AG08395 (cell line): ENCODE results near the gene NIPSNAP2.
"Not testable (repeated sequence)": the region's sequence is repeated elsewhere in the genome, so short reads cannot be mapped to it uniquely, and the experiment has no call there.

Source experiments
- DNase-seq: peaks from one replicate; pipeline ENCODE4 v3.0.0; 2012; ENCODE audit warnings: mixed read lengths, low spot score

Gene NIPSNAP2

DNA sequence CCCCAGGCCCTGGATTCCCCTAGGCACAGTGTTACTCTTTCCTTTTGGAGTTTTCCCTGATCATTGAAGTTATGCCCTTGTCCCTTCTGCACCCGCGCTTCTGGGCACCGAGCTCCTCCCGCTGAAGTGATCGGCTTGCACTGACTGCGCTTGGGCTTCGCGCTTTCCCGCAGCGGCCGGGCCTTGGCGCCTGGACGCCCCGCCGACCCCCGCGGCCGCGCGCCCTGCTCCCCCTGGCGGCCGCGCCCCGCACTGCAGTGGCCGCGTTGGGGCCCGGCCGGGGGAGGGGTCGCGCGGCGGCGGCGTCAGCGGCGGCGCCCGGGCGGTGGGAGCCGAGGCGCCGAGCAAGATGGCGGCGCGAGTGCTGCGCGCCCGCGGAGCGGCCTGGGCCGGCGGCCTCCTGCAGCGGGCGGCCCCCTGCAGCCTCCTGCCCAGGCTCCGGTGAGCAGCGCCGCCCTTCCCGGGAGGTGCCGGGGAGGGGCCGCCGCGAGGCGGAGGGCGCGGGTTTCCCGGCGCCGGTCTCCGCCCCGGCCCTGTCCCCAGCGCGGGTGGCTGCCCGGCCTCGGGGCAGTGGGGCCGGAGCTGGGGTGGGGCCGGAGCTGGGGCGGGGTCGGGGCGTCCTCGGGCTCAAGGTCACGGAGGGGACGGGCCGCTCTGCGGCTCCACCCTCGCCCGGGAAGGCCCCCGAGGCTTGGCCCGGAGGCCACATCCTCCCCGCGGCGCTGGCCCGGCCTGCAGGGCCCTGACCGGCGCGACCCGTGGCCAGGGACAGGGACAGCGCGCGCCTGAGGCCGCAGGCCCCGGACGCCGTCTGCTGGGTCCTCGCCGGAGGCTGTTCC lies at the start of gene NIPSNAP2:
Gene NIPSNAP2, plus strand, starts transcription at position 325 of the 839 bp plus-strand sequence. Its CDS starts 25 bp downstream, at position 350.
- DNase-seq: peak; percentile 82

DNA sequence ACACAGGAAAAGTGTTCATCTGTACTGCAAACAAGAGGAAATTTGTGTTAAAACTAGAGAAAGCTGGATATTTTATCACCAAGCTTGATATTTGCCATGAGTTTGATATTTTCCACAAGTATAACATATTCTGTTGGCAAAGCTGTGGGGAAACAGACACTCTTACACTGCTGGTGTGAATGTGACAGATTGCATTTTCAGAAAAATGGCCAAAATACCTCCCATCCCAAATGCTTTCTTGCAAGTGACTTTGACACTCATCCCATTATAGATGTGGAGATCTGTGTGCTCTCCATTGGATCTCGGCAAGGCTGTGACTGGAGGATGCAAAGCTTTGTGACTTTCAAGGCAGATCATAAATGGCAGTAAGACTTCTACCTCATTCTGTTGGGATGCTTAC lies 46.6 kb upstream of the NIPSNAP2 start:
- no peak for DNase-seq

DNA sequence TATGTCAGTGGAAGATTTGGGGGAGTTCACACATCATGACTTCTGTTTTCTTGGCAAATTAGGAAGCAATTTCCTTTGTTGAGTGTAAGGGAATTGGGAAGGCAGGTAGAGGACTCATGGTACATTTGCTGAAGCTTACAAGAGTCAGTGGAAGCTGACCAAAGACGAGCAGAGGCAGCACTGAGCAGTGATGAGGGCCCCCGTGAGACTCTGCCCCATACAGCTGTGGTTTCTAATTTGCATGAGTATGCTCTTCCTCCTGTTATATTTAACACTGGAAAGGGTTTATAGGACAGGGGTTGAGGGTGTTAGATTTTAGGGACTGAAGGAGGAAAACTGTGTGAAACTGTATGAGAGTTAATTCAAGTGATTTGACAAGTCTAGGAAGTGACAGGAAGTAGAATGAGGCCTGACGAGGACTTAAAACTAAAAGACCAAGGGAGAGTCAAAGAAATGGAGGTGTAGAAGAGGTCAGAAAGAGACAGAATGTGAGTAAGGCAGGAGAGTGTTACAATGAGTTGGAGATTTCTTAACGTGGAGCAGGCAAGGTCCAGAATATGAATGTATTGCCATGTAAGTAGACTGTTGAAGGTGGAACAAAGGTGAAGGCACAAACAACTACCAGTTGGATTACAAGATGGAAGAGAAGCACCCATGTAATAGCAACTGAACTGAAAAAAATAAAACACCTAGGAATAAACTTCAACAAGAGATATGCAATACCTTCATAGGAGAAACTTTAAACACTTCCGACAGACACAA lies 36.2 kb upstream of the NIPSNAP2 start:
- DNase-seq: no peak

DNA sequence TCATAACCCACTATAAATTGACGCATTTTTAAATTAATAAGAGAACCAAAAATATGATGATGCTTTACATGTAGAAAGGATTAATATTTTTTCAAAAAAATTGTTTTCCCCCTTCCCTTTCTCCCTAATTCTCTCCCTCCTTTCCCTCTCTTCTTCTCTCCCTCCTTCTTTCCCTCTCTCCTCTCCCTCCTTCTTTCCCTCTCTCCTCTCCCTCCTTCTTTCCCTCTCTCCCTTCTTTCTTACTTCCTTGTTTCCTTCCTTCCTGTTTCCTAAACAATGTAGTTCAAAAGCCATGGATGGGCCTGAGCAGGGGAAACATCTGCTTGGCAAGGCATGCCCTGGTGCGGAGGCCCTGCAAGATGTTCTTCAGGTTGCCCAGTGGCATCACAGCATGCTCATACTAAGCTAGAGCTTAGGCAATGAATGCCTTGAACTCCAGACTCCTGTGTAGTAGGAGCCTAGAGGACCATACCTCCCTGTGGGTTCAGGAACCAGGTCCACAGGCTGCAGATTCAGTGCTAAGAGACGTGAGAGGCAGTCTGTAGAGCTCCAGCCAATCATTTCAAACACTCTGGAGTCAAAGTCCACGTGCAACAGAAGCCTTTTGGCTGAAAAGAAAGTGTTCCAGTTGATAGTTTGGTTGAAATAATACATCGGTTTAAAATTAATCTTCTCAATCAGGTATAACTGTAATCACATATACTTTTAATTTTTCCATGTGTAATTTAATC lies 32.8 kb upstream of the NIPSNAP2 start:
- DNase-seq: no peak

DNA sequence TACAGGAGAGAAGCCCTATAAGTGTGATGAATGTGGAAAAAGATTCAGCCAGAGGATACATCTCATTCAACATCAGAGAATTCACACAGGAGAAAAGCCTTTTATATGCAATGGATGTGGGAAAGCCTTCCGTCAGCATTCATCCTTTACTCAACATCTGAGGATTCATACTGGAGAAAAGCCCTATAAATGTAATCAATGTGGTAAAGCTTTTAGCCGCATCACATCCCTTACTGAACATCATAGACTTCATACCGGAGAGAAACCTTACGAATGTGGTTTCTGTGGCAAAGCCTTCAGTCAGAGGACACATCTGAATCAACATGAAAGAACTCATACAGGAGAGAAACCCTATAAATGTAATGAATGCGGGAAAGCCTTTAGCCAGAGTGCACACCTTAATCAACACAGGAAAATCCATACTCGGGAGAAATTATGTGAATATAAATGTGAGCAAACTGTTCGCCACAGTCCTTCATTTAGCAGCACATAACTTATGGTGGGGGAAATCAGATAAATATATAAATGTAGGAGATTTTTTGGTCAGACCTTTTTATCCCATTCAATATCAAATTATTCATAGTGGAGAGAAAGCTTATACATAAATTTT lies 24.8 kb upstream of the NIPSNAP2 start:
- DNase-seq: no peak

DNA sequence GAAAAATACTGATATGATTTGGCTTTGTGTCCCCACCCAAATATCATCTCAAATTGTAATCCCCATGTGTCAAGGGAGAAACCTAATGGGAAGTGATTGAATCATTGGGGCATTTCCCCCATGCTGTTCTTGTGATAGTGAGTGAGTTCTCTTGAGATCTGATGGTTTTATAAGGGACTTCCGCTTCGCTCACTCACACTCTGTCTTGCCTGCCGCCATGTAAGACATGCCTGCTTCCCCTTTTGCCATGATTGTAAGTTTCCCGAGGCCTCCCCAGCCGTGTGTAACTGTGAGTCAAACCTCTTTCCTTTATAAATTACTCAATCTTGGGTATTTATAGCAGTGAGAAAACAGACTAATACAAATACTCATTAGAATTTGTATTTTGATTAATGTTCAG lies 17.8 kb upstream of the NIPSNAP2 start:
- no peak for DNase-seq

DNA sequence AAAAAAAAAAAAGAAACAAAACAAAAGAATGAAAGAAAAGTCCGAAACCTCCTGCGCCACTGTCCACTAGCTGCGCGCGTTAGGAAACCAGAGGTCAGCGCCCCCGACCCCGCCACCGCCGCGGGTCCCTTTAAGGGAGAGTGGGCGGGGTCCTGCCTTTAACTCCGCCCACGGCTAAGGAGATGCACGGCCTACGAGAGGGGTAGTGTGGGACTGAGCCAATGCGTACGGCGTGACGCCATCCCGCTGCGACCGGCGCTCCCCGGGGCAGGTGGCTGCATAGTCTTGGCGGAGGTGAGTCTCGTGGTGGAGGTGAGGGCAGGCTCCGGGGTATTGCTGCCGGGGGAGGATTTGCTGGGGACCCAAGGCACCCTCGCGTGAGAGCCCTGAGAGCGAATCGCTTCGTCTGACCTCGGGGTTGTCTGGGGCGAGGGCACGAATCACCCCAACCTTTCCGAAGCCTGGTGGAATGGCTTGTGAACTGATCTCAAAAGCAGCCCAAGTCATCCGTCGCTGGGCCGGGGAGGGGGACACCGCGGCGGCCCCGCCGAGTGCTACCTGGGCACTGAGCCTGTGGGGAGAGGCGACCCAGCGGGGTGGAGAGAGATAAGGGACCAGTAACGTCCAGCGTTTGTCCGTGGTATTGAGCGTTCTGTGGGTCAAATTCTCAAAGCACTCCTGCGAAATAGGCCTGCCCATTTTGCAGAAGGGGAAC lies 12.6 kb upstream of the NIPSNAP2 start, which contains the start of gene MRPS17:
Gene MRPS17, plus strand, starts transcription at position 241 of the 715 bp plus-strand sequence. CDS start 1,319 bp downstream, outside the sequence.
- peak; percentile 98 for DNase-seq

DNA sequence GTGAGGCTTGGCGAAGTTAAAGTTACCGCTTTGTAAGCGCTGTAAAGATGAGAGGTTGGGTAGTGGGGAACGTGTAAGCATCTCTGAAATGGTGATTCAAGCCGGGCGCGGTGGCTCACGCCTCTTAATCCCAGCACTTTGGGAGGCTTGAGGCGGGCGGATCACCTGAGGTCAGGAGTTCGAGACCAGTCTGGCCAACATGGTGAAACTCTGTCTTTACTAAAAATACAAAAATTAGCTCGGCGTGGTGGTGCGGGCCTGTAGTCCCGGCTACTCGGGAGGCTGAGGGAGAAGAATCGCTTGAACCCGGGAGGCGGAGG lies 12.1 kb upstream of the NIPSNAP2 start:
- not testable (repeated sequence) for DNase-seq

DNA sequence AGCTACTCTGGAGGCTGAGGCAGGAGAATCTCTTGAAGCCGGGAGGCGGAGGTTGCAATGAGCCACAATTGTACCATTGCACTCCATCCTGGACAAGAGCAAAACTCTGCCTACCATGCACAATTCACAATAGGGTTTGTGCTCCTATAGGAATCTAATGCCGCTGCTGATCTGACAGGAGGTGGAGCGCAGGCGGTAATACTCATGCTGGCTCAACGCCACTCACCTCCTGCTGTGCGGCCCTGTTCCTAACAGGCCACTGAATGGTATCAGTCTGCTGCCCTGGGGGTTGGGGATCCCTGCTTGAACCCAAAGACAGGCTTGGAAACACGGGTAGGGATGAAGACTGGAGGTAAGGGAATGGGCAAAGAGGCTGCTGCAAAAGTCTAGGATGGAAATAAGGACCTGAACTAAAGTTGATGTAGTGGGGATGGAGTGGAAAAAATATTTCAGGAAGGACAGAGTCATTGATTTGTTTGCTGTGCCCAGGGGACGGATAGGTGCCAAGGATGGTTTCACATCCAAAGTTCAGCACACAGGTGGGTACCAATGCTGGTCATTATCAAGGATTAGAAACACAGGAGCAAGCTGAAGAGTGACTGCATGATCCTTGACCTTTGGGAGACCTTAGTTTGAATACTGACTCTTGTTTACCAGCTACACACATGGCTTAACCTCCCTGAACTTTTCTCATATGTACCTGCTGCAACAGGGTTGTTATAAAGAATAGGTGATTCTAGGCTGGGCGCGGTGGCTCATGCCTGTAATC lies 10.5 kb upstream of the NIPSNAP2 start:
- DNase-seq: no peak

DNA sequence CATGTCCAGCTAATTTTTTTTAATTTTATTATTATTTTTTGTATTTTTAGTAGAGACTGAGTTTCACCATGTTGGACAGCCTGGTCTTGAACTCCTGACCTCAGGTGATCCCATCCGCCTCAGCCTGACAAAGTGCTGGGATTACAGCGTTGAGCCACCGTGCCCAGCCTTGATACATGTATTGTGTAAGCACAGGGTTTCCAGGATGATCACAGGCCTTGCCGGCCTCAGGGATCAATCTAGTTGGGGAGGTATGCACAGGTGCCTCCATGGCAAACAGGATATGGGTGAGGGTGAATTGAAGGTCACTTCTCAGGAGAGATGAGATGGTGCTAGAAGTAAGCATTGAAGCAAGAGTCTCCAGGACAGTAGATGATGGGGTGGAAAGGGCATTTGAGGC lies 7.2 kb upstream of the NIPSNAP2 start:
- DNase-seq: no peak

DNA sequence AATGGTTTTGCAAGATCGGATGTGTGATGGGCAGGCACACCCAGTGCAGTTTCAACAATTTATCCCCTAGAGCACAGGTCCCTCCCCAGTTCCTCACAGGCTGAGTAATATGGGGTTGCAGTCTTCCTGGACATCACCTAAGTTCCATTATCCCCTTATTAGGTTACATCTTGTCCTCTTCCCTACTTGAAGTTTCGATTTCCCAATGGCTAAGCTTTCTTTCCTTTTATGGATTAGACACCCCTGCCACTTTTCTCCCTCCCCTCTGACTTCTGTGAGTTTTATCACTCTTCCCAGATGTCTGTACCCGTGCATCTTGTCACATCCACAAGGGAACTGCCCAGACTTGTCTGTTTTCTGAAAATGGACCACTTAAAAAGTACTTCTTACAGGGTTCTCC lies 2.4 kb upstream of the NIPSNAP2 start:
- DNase-seq: no peak

DNA sequence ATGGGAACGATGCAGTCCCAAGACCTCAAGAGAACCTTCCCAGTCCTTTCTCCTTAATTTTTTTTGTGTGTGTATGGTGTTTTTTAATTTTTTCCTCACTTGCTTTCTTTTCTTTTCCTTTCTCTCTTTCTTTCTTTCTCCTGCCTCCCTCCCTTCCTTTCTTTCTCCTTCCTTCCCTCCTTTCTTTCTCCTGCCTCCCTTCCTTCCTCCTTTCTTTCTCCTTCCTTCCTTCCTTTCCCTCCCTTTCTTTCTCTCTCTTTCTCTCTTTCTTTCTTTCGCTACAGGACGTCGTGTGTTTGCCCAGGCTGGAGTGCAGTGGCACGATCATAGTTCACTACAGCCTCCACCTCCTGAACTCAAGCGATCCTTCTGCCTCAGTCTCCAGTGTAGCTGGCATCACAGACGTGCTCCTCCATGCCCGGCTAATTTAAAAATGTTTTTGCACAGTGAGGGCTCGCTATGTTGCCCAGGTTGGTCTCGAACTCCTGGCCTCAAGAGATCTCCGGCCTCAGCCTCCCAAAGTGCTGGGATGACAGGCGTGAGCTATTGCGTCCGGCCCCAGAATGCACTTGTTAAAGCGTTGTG lies 709 bp upstream of the NIPSNAP2 start:
- DNase-seq: no peak

DNA sequence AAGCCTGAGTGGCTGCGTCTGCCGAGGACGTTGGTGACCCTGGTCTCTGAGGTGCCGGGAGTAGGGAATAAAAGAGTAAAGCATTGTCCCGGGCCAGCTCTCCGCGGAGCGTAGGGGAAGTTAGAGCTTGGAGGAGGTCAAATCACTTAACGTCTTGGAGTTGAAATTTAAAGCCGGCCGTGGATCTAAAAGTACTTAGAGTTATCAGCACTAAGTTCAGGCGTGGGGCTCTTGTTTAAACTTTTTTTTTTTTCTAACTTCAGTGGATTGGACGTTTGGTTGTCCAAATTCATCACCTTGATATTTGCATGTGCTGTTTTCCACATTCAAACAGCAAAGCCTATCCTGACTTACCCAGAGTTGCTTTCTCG lies 700 bp downstream of the NIPSNAP2 start:
- DNase-seq: no peak

DNA sequence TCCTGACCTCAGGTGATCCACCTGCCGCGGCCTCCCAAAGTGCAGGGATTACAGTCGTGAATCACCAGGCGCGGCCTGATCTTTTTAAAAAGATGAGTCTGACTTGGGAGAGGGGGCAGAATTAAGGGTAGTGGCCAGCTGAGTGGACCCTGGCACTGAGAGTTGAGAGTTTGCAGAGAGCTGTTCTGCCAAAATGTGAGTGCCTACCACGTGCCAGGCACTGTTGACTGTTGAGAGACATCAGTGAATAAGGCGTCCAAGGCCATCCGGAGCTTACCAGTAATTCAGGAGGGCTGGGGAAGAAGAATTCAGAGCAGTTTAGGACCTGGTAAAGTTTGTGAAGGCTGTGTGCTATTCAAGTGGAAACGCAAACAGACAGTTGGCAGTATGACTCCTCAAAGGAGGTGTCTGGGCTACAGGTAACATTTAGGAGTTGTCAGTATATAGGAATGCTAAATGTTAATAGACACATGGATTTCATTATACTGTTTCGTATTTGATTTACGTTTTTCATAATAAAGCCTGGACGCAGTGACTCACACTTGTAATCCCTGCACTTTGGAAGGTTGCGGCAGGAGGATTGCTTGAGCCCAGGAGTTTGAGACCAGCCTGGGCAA lies 1.5 kb downstream of the NIPSNAP2 start:
- DNase-seq: peak; percentile 28

DNA sequence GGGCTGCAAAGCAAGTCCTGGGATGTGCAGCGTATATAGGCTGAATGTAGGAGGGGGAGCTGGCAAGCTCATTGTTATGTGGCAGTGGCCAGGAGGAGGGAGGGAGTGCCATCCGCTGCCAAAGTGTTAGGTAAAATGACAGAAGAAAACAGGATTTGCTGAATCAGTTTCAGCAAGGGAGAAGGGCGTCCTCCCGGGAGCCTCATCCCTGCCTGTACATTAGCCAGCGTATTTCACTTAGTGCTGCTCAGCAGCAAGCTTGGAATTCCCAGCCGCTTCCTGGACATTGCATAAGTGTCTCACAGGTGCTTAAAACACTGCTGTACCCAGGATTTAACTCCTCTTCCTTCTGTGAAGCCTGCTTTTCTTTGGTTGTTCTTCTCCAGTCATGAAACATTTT lies 2.5 kb downstream of the NIPSNAP2 start:
- DNase-seq: no peak

DNA sequence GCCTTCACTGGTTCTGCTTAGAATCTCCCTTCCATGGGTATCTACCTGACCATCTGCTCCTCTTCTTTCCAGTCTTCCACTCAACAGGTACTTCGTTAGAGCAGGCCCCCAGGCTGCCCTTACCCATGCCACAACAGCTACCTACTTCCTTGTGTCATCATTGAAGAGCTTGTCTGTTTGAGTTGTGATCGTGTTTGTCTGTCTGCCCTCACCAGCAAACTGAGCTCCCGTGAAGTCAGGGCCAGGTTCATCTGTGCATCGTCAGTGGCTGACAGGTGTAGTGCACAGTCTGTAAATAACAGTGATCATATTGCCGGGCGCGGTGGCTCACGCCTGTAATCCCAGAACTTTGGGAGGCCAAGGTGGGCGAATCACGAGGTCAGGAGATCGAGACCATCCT lies 5.0 kb downstream of the NIPSNAP2 start:
- DNase-seq: no peak

DNA sequence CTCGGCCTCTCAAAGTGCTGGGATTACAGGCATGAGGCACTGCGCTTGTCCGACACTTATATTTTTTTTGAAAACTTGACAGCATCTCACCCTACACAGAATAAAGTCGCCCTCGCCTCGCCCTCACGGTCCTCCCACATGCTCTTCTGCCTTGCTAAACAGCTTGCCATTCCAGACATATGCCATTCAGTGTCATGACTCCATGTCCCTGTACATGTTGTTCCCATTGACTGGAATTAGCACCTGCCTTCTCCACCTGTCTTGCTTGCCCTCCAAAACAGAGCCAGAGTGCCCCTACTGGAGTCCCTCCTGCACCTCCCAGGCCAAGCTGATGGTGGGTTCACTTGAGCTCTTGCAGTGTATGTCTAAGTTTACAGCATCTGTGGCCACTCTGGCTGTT lies 6.2 kb downstream of the NIPSNAP2 start:
- no peak for DNase-seq

DNA sequence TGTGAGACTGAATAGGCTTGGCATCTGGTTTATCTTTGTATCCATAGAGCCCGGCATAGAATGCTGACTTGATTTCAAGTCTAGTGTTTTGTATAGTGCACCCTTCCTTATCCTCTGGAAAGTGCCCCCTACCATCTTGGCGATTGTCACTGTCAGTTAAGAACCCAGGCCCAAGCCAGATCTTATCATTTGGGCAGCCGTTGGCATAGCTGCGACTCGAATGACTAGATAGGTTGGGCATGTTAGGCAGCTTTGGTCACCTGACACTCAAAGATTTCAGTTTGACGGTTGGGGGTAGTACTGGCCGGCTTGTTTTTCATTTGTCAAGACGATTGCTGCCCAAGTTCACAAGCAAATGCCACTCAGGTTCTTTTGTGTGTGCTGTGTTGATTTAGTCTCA lies 6.6 kb downstream of the NIPSNAP2 start:
- no peak for DNase-seq

DNA sequence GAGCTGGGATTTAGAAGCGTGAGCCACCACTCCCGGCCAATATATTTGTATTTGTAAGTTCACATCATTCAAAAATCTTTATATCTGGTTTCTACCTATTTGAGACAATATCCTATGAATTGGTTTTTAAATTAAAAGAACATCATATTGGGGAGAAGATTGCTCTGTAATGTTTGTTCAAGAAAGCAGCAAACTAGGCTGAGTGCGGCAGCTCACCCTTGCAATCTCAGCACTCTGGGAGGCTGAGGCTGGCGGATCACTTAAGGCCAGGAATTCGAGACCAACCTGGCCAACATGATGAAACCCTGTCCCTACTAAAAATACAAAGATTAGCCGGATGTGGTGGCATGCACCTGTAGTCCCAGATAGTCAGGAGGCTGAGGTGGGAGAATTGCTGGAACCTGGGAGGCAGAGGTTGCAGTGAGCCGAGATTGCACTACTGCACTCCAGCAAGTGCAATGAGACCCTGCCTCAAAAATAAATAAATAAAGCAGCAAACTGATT lies 9.4 kb downstream of the NIPSNAP2 start:
- DNase-seq: no peak
